ENCODE measurements around the gene FAM131C. TPM values are rescaled to one million over a fixed set of nuclear protein-coding genes. Genes with fewer than 3 reads are reported as not detected.
"Not testable (repeated sequence)": the region's sequence is repeated elsewhere in the genome, so short reads cannot be mapped to it uniquely, and the experiment has no call there.

The FAM131C gene
- total RNA-seq, 1 experiment from 2014 or later = 7.4 TPM

DNA sequence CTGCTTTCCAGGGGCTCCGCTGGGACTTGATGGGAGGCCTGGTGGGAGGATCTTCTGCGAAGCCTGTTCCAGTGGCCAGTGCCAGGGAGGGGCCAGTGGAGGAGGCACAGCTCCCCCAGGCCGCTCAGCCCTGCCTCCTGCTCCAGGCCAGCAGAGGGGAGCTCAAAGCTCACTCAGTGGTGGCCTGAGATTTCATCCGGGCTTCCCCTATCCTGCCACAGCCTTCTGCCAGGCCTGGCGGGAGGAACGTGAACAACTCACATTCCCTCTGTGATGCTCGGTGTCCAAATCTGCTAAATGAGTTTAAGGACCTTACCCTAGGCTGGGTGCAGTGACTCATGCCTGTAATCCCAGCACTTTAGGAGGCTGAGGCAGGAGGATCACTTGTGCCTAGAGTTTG, 26.6 kb downstream of the FAM131C start:
- no peak overlapping the region for H3K4me3 ChIP-seq
- H3K27me3 ChIP-seq (ENCODE audit: insufficient read depth, low read depth) = no peaks in the 10 kb centered on the region
- H3K9me3 ChIP-seq (ENCODE audit: insufficient read depth, low read depth) = no peaks in the 10 kb centered on the region
- H3K4me1 ChIP-seq (replicated peaks; ENCODE audit: insufficient read depth) = no peaks in the 10 kb centered on the region
- no peaks in the 10 kb centered on the region for H3F3A ChIP-seq (ENCODE audit: insufficient read depth, low read depth)
- no peak overlapping the region for H2AFZ ChIP-seq
- intact Hi-C loops (cut with micrococcal nuclease; ENCODE audit: unreplicated experiment) = no loop called here
- no peaks in the 10 kb centered on the region for H4K20me1 ChIP-seq (ENCODE audit: insufficient read depth)
- H3K36me3 ChIP-seq (ENCODE audit: low read depth) = no peaks in the 10 kb centered on the region
- POLR2A ChIA-PET (ENCODE audit: unreplicated experiment) = no interaction called here
- H3K27ac ChIP-seq = no peak overlapping the region
- no peaks in the 10 kb centered on the region for H3K79me2 ChIP-seq (ENCODE audit: low read depth)
- H3K4me2 ChIP-seq = no peak overlapping the region
- H3K9me2 ChIP-seq (ENCODE audit: insufficient read depth) = no peaks in the 10 kb centered on the region
- no peak for DNase-seq
- no peak for TF ChIP-seq EZH2 (IDR thresholded peaks at IDR 0.05; ENCODE audit: low read depth)
- TF ChIP-seq, protein P1, sequence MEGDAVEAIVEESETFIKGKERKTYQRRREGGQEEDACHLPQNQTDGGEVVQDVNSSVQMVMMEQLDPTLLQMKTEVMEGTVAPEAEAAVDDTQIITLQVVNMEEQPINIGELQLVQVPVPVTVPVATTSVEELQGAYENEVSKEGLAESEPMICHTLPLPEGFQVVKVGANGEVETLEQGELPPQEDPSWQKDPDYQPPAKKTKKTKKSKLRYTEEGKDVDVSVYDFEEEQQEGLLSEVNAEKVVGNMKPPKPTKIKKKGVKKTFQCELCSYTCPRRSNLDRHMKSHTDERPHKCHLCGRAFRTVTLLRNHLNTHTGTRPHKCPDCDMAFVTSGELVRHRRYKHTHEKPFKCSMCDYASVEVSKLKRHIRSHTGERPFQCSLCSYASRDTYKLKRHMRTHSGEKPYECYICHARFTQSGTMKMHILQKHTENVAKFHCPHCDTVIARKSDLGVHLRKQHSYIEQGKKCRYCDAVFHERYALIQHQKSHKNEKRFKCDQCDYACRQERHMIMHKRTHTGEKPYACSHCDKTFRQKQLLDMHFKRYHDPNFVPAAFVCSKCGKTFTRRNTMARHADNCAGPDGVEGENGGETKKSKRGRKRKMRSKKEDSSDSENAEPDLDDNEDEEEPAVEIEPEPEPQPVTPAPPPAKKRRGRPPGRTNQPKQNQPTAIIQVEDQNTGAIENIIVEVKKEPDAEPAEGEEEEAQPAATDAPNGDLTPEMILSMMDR (conservative IDR thresholded peaks at IDR 0.05) = no peak
- BruUV-seq (replicated peaks) = no TSS peak
- CTCF ChIA-PET = no interaction called here

DNA sequence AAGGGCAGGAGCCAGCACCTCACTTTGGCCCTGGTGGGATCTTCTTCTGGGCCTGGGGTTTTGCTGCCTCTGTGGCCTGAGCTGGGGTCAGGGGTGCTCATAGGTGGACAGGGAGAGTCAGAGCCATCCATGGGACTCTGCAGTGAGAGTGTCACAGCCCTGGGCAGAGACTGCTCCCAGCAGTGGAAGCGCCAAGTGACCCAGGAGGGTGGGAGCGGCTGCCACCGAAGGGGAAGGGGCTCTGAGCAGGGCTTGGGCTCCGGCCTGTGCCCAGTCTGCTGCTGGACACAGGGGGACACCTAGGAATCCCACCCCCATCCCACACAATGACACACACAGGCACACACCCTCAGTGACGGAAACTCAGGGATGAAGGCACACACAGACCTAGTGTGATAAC, 29.5 kb downstream of the FAM131C start:
- Histone ChIP-seq H3F3A (ENCODE audit: insufficient read depth, low read depth) (no peaks in the 10 kb centered on the region), H2AFZ (no peak overlapping the region), H3K9me3 (ENCODE audit: insufficient read depth, low read depth) (no peaks in the 10 kb centered on the region), H3K79me2 (ENCODE audit: low read depth) (no peaks in the 10 kb centered on the region), H3K4me1 (replicated peaks; ENCODE audit: insufficient read depth) (no peaks in the 10 kb centered on the region), H3K4me3 (no peak overlapping the region), H3K27ac (no peak overlapping the region), H3K36me3 (ENCODE audit: low read depth) (no peaks in the 10 kb centered on the region), H3K27me3 (ENCODE audit: insufficient read depth, low read depth) (no peaks in the 10 kb centered on the region), H3K4me2 (no peak overlapping the region), H3K9me2 (ENCODE audit: insufficient read depth) (no peaks in the 10 kb centered on the region), H4K20me1 (ENCODE audit: insufficient read depth) (no peaks in the 10 kb centered on the region)
- POLR2A ChIA-PET (ENCODE audit: unreplicated experiment) = no interaction called here
- intact Hi-C loops (cut with micrococcal nuclease; ENCODE audit: unreplicated experiment) = no loop called here
- no peak for DNase-seq
- BruUV-seq (replicated peaks) = no TSS peak
- CTCF ChIA-PET = no interaction called here
- no peak for TF ChIP-seq EZH2 (IDR thresholded peaks at IDR 0.05; ENCODE audit: low read depth)
- TF ChIP-seq, protein P1 (conservative IDR thresholded peaks at IDR 0.05) = no peak

DNA sequence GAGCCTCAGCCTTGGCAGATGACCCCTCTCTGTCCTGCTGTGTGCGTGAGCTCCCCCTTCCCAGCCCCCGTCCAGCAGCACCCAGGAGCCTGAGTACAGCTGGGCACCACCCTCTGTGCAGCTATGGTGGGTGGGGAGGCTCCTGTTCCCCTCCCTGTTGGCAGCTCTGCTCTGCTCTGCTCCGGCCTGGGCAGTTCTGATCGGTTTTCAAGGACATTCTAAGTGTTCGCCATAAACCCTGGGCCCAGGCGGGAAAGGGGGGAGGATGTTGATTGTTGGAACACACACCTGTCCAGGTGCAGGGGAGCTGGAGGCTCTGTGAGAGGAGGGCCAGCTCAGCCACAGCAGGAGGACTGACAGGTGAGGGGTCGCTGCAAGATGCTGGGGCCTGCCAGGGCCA, 29.9 kb downstream of the FAM131C start, which contains the start of gene CLCNKB:
TSS of gene CLCNKB (plus strand) at position 262 of the 400 bp plus-strand sequence. CDS start 711 bp downstream, outside the sequence.
- intact Hi-C loops (cut with micrococcal nuclease; ENCODE audit: unreplicated experiment) = no loop called here
- H3K9me2 ChIP-seq (ENCODE audit: insufficient read depth) = no peaks in the 10 kb centered on the region
- H3K4me2 ChIP-seq = no peak within 1 kb of the TSS
- H3K27me3 ChIP-seq (ENCODE audit: insufficient read depth, low read depth) = no peaks in the 10 kb centered on the region
- no peaks in the 10 kb centered on the region for H3F3A ChIP-seq (ENCODE audit: insufficient read depth, low read depth)
- no peaks in the 10 kb centered on the region for H3K79me2 ChIP-seq (ENCODE audit: low read depth)
- H3K4me1 ChIP-seq (replicated peaks; ENCODE audit: insufficient read depth) = no peaks in the 10 kb centered on the region
- DNase-seq = no peak
- H3K9me3 ChIP-seq (ENCODE audit: insufficient read depth, low read depth) = no peaks in the 10 kb centered on the region
- H3K27ac ChIP-seq = no peak within 1 kb of the TSS
- no peaks in the 10 kb centered on the region for H3K36me3 ChIP-seq (ENCODE audit: low read depth)
- H2AFZ ChIP-seq = no peak within 1 kb of the TSS
- CTCF ChIA-PET = no interaction called here
- H3K4me3 ChIP-seq = no peak within 1 kb of the TSS
- H4K20me1 ChIP-seq (ENCODE audit: insufficient read depth) = no peaks in the 10 kb centered on the region
- BruUV-seq (replicated peaks) = no TSS peak
- POLR2A ChIA-PET (ENCODE audit: unreplicated experiment) = no interaction called here
- TF ChIP-seq EZH2 (IDR thresholded peaks at IDR 0.05; ENCODE audit: low read depth) = no peak
- TF ChIP-seq, protein P1 (conservative IDR thresholded peaks at IDR 0.05) = no peak

DNA sequence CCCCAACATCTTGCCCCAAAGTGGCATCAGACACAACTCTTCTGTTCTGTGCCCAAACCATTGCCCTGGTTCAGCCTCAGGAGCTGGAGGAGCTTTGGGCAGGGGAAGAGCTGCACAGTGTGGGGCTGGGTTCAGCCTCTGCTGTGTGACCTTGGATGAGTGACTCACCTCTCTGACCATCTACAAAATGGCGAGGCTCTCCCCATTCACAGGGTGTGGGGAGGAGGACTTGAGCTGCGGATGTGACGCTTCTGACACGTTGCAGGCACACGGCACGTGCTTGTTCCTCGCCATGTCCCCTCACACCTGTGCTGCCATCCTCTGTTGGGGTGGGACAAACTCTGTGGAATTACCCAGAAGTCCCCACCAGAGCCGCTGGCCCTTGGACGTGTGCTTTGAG, 30.8 kb downstream of the FAM131C start:
- BruUV-seq (replicated peaks); DNase-seq; CTCF ChIA-PET; POLR2A ChIA-PET (ENCODE audit: unreplicated experiment); H4K20me1 ChIP-seq (ENCODE audit: insufficient read depth); H2AFZ ChIP-seq; H3K27me3 ChIP-seq (ENCODE audit: insufficient read depth, low read depth); H3F3A ChIP-seq (ENCODE audit: insufficient read depth, low read depth); H3K4me2 ChIP-seq; H3K36me3 ChIP-seq (ENCODE audit: low read depth); H3K9me3 ChIP-seq (ENCODE audit: insufficient read depth, low read depth); H3K9me2 ChIP-seq (ENCODE audit: insufficient read depth); H3K4me1 ChIP-seq (replicated peaks; ENCODE audit: insufficient read depth); H3K79me2 ChIP-seq (ENCODE audit: low read depth); H3K4me3 ChIP-seq; H3K27ac ChIP-seq; intact Hi-C loops (cut with micrococcal nuclease; ENCODE audit: unreplicated experiment): not testable (repeated sequence)
